Uterus (tissue), 4 donors: ENCODE measurements around the gene RSRP1. TPM values are rescaled to one million over a fixed set of nuclear protein-coding genes. Genes with fewer than 3 reads are reported as not detected.

ENCODE experiments used
- DNase-seq, 2 donors: peaks; one replicate each; pipeline ENCODE4 v3.0.0-alpha.2; 2019 to 2020
- H3K27ac ChIP-seq, 2 donors: fragments of 200-600 bp; sonication (generic); 1 replicate in 1 of 2; 2 replicates in 1 of 2; pipeline ENCODE4 v1.5.1; 2016 to 2018
- H3K27me3 ChIP-seq, 2 donors: fragments of 200-600 bp; sonication (generic); one replicate each; pipeline ENCODE4 v1.5.1; 2018 to 2019; ENCODE audit warnings: control low read depth in 1 of 2
- H3K36me3 ChIP-seq, 2 donors: fragments of 200-600 bp; sonication (generic); one replicate each; pipeline ENCODE4 v1.5.1; 2019; ENCODE audit warnings: control low read depth in 1 of 2
- H3K4me1 ChIP-seq, 2 donors: fragments of 200-600 bp; sonication (generic); one replicate each; pipeline ENCODE4 v1.5.1; 2018 to 2019; ENCODE audit warnings: control low read depth in 1 of 2
- H3K4me3 ChIP-seq, 2 donors: fragments of 200-600 bp; sonication (generic); 1 replicate in 1 of 2; 2 replicates in 1 of 2; pipeline ENCODE4 v1.5.1; 2018 to 2019; ENCODE audit warnings: mild to moderate bottlenecking in 1 of 2
- H3K9me3 ChIP-seq, 2 donors: fragments of 200-600 bp; sonication (generic); one replicate each; pipeline ENCODE4 v1.5.1; 2019; ENCODE audit warnings: control low read depth in 1 of 2
- POLR2A ChIP-seq, 2 donors: fragments of 450-650 bp; IDR thresholded peaks; one replicate each; pipeline ENCODE4 v1.6.1; 2016; ENCODE audit warnings: antibody characterized with exemption in 2 of 2, mild to moderate bottlenecking in 1 of 2, moderate library complexity in 1 of 2
- intact Hi-C: fragments of 100-400 bp; cut with DNase I; formaldehyde crosslinking; loops from one replicate; pipeline ENCODE4 v1.15.1; 2023; ENCODE audit warnings: low total_unique reads
- total RNA-seq, 4 donors: library from RNA; depleted of rRNA in 3 of 4; stranded (reverse); fragments of >200 nt in 3 of 4; gene quantifications; one replicate each; pipeline versions ENCODE4 v1.1.0 to v1.2.4, GENCODE V29; 2014 to 2023
- TF ChIP-seq, protein P1 (sequence below), 4 experiments: fragments of 200-600 bp in 2 of 4; fragments of 450-650 bp in 2 of 4; sonication (generic) in 2 of 4; IDR thresholded peaks; one replicate each; pipeline ENCODE4 v1.5.1; 2016 to 2019; ENCODE audit warnings: antibody characterized with exemption in 4 of 4, mild to moderate bottlenecking in 2 of 4, moderate library complexity in 1 of 4
- donor health status: DM: yes; HTN: yes; CAD: no.

Gene RSRP1
- total RNA-seq, 4 donors from 2014 or later, result 103 to 232 (median 141) TPM

DNA sequence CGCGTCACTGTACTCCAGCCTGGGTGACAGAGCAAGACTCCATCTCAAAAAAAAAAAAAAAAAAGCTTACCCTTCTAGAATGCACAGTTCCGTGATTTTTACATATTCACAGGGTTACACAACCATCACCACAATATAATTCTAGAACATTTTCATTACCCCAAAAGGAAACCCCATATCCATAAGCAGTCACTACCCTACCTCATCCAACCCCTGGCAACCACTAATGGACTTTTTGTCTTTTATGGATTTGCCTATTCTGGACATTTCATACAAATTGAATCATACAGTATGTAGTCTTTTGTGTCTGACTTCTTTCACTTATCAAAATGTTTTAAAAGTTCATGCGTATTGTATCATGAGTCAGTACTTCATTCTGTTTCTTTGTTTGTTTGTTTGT lies 37.7 kb downstream of the RSRP1 start:
- DNase-seq, result no peak
- TF ChIP-seq, protein P1, sequence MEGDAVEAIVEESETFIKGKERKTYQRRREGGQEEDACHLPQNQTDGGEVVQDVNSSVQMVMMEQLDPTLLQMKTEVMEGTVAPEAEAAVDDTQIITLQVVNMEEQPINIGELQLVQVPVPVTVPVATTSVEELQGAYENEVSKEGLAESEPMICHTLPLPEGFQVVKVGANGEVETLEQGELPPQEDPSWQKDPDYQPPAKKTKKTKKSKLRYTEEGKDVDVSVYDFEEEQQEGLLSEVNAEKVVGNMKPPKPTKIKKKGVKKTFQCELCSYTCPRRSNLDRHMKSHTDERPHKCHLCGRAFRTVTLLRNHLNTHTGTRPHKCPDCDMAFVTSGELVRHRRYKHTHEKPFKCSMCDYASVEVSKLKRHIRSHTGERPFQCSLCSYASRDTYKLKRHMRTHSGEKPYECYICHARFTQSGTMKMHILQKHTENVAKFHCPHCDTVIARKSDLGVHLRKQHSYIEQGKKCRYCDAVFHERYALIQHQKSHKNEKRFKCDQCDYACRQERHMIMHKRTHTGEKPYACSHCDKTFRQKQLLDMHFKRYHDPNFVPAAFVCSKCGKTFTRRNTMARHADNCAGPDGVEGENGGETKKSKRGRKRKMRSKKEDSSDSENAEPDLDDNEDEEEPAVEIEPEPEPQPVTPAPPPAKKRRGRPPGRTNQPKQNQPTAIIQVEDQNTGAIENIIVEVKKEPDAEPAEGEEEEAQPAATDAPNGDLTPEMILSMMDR (IDR thresholded peaks at IDR 0.05), result no peak
- no peak for TF ChIP-seq POLR2A (IDR thresholded peaks at IDR 0.05)
- Histone ChIP-seq H3K4me1 (no peaks in the 10 kb centered on the region), H3K4me3 (no peak overlapping the region), H3K27me3 (no peaks in the 10 kb centered on the region), H3K9me3 (no peaks in the 10 kb centered on the region), H3K27ac (no peak overlapping the region), H3K36me3 (no peaks in the 10 kb centered on the region)
- intact Hi-C loops, result no loop called here

DNA sequence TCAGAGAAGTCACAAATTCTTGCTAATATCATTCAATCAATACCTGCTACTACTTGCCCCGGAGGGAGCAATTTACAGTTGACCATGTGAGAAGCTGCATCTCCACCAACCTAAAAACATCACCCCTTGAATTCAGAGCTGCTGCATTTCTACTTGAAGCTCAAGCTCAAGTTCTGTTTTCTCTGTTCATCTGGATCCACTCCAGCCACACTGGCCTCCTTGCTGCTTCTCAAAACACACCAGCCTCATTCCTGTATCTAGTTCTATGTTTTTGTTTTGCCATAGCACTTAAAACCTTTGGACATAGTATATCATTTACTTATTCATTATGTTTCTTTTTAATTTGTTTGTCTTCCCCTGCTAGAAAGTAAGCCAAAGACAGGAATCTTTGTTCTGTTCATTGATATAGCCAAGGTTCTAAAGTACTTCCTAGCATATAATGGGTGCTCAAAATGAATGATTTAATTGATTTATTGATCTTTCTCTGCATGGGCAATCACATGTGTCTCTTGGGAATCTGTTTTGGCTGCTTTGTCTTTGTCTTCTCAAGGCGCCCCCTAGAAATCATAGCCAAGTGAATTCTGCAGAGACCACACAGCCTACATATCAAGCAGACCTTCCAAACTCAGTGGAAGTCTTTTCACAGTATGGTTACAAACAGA lies 38.6 kb downstream of the RSRP1 start:
- intact Hi-C loops, result no loop called here
- Histone ChIP-seq H3K36me3 (no peaks in the 10 kb centered on the region), H3K4me3 (no peak overlapping the region), H3K9me3 (no peaks in the 10 kb centered on the region), H3K4me1 (no peaks in the 10 kb centered on the region), H3K27ac (no peak overlapping the region), H3K27me3 (no peaks in the 10 kb centered on the region)
- TF ChIP-seq, protein P1 (IDR thresholded peaks at IDR 0.05), result no peak
- DNase-seq, result no peak

DNA sequence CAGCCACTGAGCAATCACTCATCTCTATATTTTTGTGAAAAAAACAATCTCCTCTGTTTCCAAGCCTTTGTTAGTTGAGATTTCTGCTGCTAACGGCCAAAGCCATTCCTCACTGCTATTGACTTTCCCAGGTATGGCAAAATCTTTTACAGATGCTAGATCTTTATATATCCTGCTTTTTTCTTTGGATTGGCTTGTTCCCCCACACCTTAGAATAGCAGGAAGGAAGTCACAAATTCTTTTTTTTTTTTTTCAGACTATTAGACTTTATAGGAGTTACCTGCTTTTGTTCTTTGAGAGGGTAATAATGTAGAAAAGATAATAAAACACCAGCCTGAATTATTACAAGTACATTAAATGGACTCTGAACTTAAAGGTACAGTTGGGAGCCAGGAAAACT lies 39.2 kb downstream of the RSRP1 start:
- intact Hi-C loops, result no loop called here

DNA sequence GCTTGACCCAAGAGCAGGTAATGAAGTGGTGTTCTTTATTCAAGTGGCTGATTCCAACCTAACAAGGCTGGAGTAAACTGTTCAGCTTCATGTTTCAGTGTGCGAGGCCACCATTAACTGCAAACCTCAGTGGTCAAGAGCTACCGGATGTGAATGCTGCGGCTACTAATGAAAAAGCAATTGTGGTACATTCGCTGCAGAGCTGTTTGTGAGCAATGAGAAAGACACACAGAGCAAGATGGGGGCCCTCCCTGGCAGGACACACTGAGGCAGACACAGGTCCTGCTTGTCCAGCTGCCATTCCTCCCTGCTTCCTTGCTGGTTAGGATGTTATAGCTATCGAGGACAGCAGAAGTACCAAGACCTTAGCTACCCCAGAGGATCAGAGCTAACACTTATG lies 41.1 kb downstream of the RSRP1 start:
- Histone ChIP-seq H3K36me3 (no peaks in the 10 kb centered on the region), H3K27me3 (no peaks in the 10 kb centered on the region), H3K4me1 (no peaks in the 10 kb centered on the region), H3K4me3 (no peak overlapping the region), H3K9me3 (no peaks in the 10 kb centered on the region), H3K27ac (no peak overlapping the region)
- intact Hi-C loops, result no loop called here
- DNase-seq, result no peak
- TF ChIP-seq POLR2A (IDR thresholded peaks at IDR 0.05), result no peak
- TF ChIP-seq, protein P1 (IDR thresholded peaks at IDR 0.05), result no peak

More for the DNA sequence above, 39.2 kb downstream of the RSRP1 start:
- H3K4me3 ChIP-seq, result no peak overlapping the region
- no peaks in the 10 kb centered on the region for H3K36me3 ChIP-seq
- H3K27ac ChIP-seq, result no peak overlapping the region
- H3K27me3 ChIP-seq, result no peaks in the 10 kb centered on the region
- DNase-seq, result no peak
- no peaks in the 10 kb centered on the region for H3K9me3 ChIP-seq
- TF ChIP-seq, protein P1 (IDR thresholded peaks at IDR 0.05), result no peak
- TF ChIP-seq POLR2A (IDR thresholded peaks at IDR 0.05), result no peak
- H3K4me1 ChIP-seq, result no peaks in the 10 kb centered on the region

DNA sequence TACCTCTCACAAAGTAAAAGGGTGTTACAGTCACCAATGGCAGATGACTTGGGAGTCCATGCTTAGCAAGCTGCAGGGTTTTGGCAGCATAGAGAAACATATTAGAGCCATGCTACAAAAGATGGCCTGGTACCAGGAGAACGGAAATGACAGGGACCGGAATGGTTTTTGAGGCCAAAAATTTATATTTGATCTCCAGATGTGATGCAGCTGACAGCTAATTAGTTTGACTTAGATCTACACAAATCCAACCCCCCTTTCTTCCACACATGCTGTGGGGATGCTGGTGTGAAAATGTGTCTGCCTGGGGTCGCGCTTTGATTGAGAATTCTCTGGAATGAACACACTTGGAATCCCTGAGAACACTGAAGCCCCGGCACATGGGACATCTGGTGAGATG lies 41.5 kb downstream of the RSRP1 start:
- intact Hi-C loops, result no loop called here
- TF ChIP-seq, protein P1 (IDR thresholded peaks at IDR 0.05), result no peak
- TF ChIP-seq POLR2A (IDR thresholded peaks at IDR 0.05), result no peak
- no peak for DNase-seq
- Histone ChIP-seq H3K27me3 (no peaks in the 10 kb centered on the region), H3K36me3 (no peaks in the 10 kb centered on the region), H3K4me1 (no peaks in the 10 kb centered on the region), H3K4me3 (no peak overlapping the region), H3K9me3 (no peaks in the 10 kb centered on the region), H3K27ac (no peak overlapping the region)
